NCI-H774 (cell line): ENCODE results near the gene MYOG.

ENCODE experiments used
- DNase-seq: peaks from one replicate; lab custom pipeline; 2025; lab: John Stamatoyannopoulos, UW

The MYOG gene

GRCh38 chr1:203072002-203072602 is 13.7 kb downstream of the MYOG start:
- no peak for DNase-seq

GRCh38 chr1:203069030-203069747 is 16.6 kb downstream of the MYOG start:
- DNase-seq, result peak; percentile 12

- no peak for DNase-seq
Observed at GRCh38 chr1:203066965-203067364, 18.8 kb downstream of the MYOG start.

- no peak for DNase-seq
Observed at GRCh38 chr1:203065986-203066385, 19.8 kb downstream of the MYOG start.

GRCh38 chr1:203065191-203065590 is 20.6 kb downstream of the MYOG start:
- DNase-seq, result no peak

- DNase-seq, result no peak
Observed at GRCh38 chr1:203063287-203063686, 22.5 kb downstream of the MYOG start.

GRCh38 chr1:203060115-203060514 is 25.7 kb downstream of the MYOG start:
- DNase-seq, result no peak

- DNase-seq, result no peak
Observed at GRCh38 chr1:203059485-203059884, 26.3 kb downstream of the MYOG start.

- DNase-seq, result no peak
Observed at GRCh38 chr1:203058676-203058935, 27.2 kb downstream of the MYOG start.

- no peak for DNase-seq
Observed at GRCh38 chr1:203057911-203058675, 27.7 kb downstream of the MYOG start.

- no peak for DNase-seq
Observed at GRCh38 chr1:203056516-203056915, 29.3 kb downstream of the MYOG start.

GRCh38 chr1:203056012-203056411 is 29.8 kb downstream of the MYOG start:
- no peak for DNase-seq

GRCh38 chr1:203055161-203055799 is 30.5 kb downstream of the MYOG start:
- no peak for DNase-seq

GRCh38 chr1:203054642-203055041 is 31.2 kb downstream of the MYOG start:
- no peak for DNase-seq

- no peak for DNase-seq
Observed at GRCh38 chr1:203054184-203054583, 31.6 kb downstream of the MYOG start.

GRCh38 chr1:203052601-203053000 is 33.2 kb downstream of the MYOG start:
- no peak for DNase-seq

- DNase-seq, result no peak
Observed at GRCh38 chr1:203051841-203052324, 33.9 kb downstream of the MYOG start.

- no peak for DNase-seq
Observed at GRCh38 chr1:203050826-203051225, 35.0 kb downstream of the MYOG start.

GRCh38 chr1:203049576-203050180 is 36.1 kb downstream of the MYOG start:
- DNase-seq, result no peak

- no peak for DNase-seq
Observed at GRCh38 chr1:203049077-203049476, 36.7 kb downstream of the MYOG start.

GRCh38 chr1:203048555-203049051 is 37.2 kb downstream of the MYOG start:
- DNase-seq, result no peak

- DNase-seq, result no peak
Observed at GRCh38 chr1:203048086-203048485, 37.7 kb downstream of the MYOG start.
